GM19438 (cell line): ENCODE measurements around the gene SLC4A8.
"Not testable (repeated sequence)": the region's sequence is repeated elsewhere in the genome, so short reads cannot be mapped to it uniquely, and the experiment has no call there.

Source experiments
- ATAC-seq: cut with Tn5 transposase; IDR thresholded peaks from one replicate; pipeline ENCODE4 v1.9.1; 2021; ENCODE audit warnings: low read depth; ENCODE audit not compliant: unreplicated experiment

Gene SLC4A8

GRCh38 chr12:51470116-51470515 is 45.5 kb downstream of the SLC4A8 start:
- no peak for ATAC-seq

- no peak for ATAC-seq
Observed at GRCh38 chr12:51471111-51471864, 46.7 kb downstream of the SLC4A8 start.

GRCh38 chr12:51472984-51473383 is 48.4 kb downstream of the SLC4A8 start:
- no peak for ATAC-seq

- no peak for ATAC-seq
Observed at GRCh38 chr12:51473947-51474346, 49.3 kb downstream of the SLC4A8 start.

GRCh38 chr12:51475543-51475942 is 50.9 kb downstream of the SLC4A8 start:
- no peak for ATAC-seq

GRCh38 chr12:51480978-51481377 is 56.3 kb downstream of the SLC4A8 start:
- ATAC-seq, result no peak

- no peak for ATAC-seq
Observed at GRCh38 chr12:51482929-51483697, 58.5 kb downstream of the SLC4A8 start.

- no peak for ATAC-seq
Observed at GRCh38 chr12:51484119-51484518, 59.5 kb downstream of the SLC4A8 start.

- ATAC-seq, result no peak
Observed at GRCh38 chr12:51488281-51488680, 63.6 kb downstream of the SLC4A8 start.

GRCh38 chr12:51493281-51493680 is 68.7 kb downstream of the SLC4A8 start:
- ATAC-seq, result no peak

- ATAC-seq, result no peak
Observed at GRCh38 chr12:51496895-51497294, 72.3 kb downstream of the SLC4A8 start.

GRCh38 chr12:51504851-51505250 is 80.2 kb downstream of the SLC4A8 start:
- ATAC-seq, result no peak

- no peak for ATAC-seq
Observed at GRCh38 chr12:51505360-51506105, 80.9 kb downstream of the SLC4A8 start.

GRCh38 chr12:51507178-51507577 is 82.5 kb downstream of the SLC4A8 start:
- no peak for ATAC-seq

GRCh38 chr12:51508285-51508684 is 83.7 kb downstream of the SLC4A8 start:
- no peak for ATAC-seq

GRCh38 chr12:51511546-51512260 is 87.1 kb downstream of the SLC4A8 start:
- no peak for ATAC-seq

GRCh38 chr12:51512438-51512837 is 87.8 kb downstream of the SLC4A8 start:
- no peak for ATAC-seq

- ATAC-seq, result not testable (repeated sequence)
Observed at GRCh38 chr12:51515037-51515436, 90.4 kb downstream of the SLC4A8 start.

GRCh38 chr12:51517316-51517715 is 92.7 kb downstream of the SLC4A8 start:
- ATAC-seq, result no peak

- no peak for ATAC-seq
Observed at GRCh38 chr12:51517800-51518199, 93.2 kb downstream of the SLC4A8 start.

- no peak for ATAC-seq
Observed at GRCh38 chr12:51519755-51520154, 95.1 kb downstream of the SLC4A8 start.
